Thymus (tissue), 11 donors: ENCODE measurements around the gene CTCFL. TPM values are rescaled to one million over a fixed set of nuclear protein-coding genes. Genes with fewer than 3 reads are reported as not detected.

Experiments used
- DNase-seq, 9 donors: peaks; one replicate each; pipeline ENCODE4 v3.0.0-alpha.2; 2013; ENCODE audit warnings: low spot score in 9 of 9, low read depth in 6 of 9, missing footprints in 1 of 9
- H3K27ac ChIP-seq, 2 donors: one replicate each; pipeline ENCODE4 v1.5.1; 2013; ENCODE audit warnings: control low read depth in 1 of 2, low read depth in 1 of 2, low read length in 1 of 2, mild to moderate bottlenecking in 1 of 2, moderate library complexity in 1 of 2
- H3K27me3 ChIP-seq, 2 donors: one replicate each; pipeline ENCODE4 v1.5.1; 2013; ENCODE audit warnings: low read length in 1 of 2; ENCODE audit not compliant: control insufficient read depth in 2 of 2, insufficient read depth in 1 of 2
- H3K36me3 ChIP-seq, 2 donors: one replicate each; pipeline ENCODE4 v1.5.1; 2013; ENCODE audit warnings: low read length in 1 of 2, mild to moderate bottlenecking in 1 of 2, moderate library complexity in 1 of 2; ENCODE audit not compliant: control insufficient read depth in 2 of 2, insufficient read depth in 2 of 2
- H3K4me1 ChIP-seq, 2 donors: one replicate each; pipeline ENCODE4 v1.5.1; 2013; ENCODE audit warnings: low read length in 2 of 2; ENCODE audit not compliant: control insufficient read depth in 2 of 2, insufficient read depth in 2 of 2
- H3K4me3 ChIP-seq, 2 donors: one replicate each; pipeline ENCODE4 v1.5.1; 2013; ENCODE audit warnings: low read length in 2 of 2, control low read depth in 1 of 2, mild to moderate bottlenecking in 1 of 2
- H3K9me3 ChIP-seq, 2 donors: one replicate each; pipeline ENCODE4 v1.5.1; 2013; ENCODE audit warnings: low read length in 1 of 2, mild to moderate bottlenecking in 1 of 2; ENCODE audit not compliant: control insufficient read depth in 2 of 2, insufficient read depth in 1 of 2
- WGBS: extraction: QIAGEN DNeasy Blood & Tissue Kit; methylation state at CpG from one replicate; pipeline ENCODE4 v1.1.7; 2013; 5-methylcytosine and 5-hydroxymethylcytosine counted together
- polyA plus RNA-seq: library from polyadenylated mRNA; stranded (reverse); fragments of 200-250 nt; gene quantifications from one replicate; pipeline ENCODE4 v1.2.3, GENCODE V29; 2013
- total RNA-seq: library from RNA; stranded (reverse); fragments of 120-200 nt; gene quantifications from one replicate; pipeline ENCODE4 v1.2.4, GENCODE V29; 2013
- donor health status: healthy.

Gene CTCFL
- total and polyA plus RNA-seq, 2 donors: 0.05 to 0.07 TPM

DNA sequence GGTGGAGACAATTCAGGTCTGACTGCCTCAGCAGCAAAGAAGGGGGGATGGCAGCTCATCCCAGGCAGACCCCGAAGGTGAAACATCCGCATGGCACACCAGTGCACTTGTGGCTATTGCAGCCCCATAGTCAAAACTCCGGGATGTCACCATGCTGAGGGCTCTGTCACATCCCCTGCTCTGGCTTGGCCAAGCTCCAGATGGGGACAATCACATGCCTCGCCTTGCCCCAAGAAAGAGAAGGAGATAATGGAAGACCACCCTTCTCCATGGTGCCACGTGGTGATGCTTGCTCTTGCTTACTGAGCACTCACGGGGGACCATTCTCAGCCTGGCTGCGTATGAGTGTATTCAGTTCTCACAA, 73.5 kb downstream of the CTCFL start:
- Histone ChIP-seq H3K4me3 (no peak overlapping the region), H3K36me3 (no peaks in the 10 kb centered on the region), H3K27ac (no peak overlapping the region), H3K9me3 (no peaks in the 10 kb centered on the region), H3K4me1 (peaks cover 12 to 26% of the 10 kb centered on the region in 2 donors), H3K27me3 (peaks cover 0 to 12% of the 10 kb centered on the region in 2 donors)
- no peak for DNase-seq
- 81% methylated on average over 7 of the region's 7 CpGs for WGBS

- Histone ChIP-seq H3K4me1 (peaks cover 12 to 26% of the 10 kb centered on the region in 2 donors), H3K9me3 (no peaks in the 10 kb centered on the region), H3K36me3 (no peaks in the 10 kb centered on the region), H3K27me3 (peaks cover 0 to 12% of the 10 kb centered on the region in 2 donors), H3K27ac (no peak overlapping the region), H3K4me3 (no peak overlapping the region)
- WGBS: 52% methylated on average over 13 of the region's 13 CpGs
- DNase-seq: no peak
Observed at GRCh38 chr20:57450931-57451330, 74.0 kb downstream of the CTCFL start.

DNA sequence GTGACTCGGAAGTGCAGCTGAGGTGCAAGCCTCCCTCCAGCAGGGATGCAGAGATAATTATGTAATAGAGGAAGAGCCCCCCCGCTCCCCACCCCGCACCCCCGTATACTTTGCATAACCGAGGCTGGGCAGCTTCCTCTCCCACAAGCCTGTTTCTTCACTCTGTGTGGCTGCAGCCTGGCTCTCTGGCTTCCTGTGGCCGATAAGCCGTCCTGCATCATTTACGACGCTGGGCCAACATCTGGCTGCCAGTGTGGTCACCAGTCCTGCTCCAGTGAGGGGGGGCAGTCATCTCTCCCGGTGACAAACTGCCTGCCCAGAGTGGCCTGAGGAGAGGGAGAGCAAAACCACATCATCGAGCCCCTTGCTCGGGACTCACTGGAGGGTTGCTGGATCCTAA, 74.5 kb downstream of the CTCFL start:
- Histone ChIP-seq H3K4me1 (peaks cover 12 to 26% of the 10 kb centered on the region in 2 donors), H3K9me3 (no peaks in the 10 kb centered on the region), H3K4me3 (no peak overlapping the region), H3K27ac (no peak overlapping the region), H3K27me3 (peaks cover 0 to 14% of the 10 kb centered on the region in 2 donors), H3K36me3 (no peaks in the 10 kb centered on the region)
- DNase-seq: peak in 1 of 9 donors; percentile 40
- WGBS: 12% methylated on average over 12 of the region's 12 CpGs

DNA sequence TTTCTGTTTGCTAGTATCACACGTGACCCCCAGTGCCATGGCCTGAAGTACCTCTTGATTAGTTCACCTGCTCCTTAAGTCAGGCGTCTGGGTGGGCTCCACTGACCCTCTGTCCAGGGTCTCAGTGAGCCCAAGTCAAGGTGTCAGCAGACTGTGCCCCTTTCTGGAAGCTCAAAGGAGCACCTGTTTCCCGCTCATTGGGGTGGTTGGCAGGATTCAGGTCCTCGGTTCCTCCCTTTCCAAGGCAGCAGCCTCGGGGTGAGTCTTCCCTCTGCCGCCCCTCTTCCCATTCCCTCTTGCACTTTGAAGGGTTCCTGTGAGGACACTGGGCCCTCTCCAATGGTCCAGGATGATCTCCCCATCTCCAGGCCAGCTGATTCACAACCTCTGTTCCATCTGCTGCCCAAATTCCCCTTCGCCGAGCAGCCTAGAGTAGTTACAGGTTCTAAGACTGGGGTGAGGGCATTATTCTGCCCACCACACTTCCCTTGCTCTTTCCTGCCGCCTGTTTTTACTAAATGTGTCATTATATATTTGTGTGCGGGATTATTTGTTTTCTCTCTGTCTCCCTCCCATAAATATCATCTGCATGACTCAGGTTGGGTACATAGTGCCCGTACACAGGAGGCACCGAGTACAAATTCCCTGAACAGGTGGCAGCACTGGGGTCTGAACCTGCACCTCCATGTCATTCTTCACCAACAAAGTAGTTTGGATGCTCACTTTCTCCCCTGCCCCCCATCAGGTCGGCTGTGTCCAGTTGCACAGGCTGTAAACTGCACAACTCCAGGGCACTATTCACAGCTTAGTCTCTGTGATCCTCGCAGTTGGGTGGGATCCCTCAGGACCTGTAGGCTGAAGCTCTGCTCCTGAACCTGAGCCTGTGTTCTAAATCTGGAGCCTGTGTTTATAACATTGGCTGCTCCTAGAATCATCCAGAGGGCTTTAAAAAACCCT, 75.3 kb downstream of the CTCFL start:
- H3K4me1 ChIP-seq: peaks cover 12 to 26% of the 10 kb centered on the region in 2 donors
- H3K27me3 ChIP-seq: peaks cover 0 to 14% of the 10 kb centered on the region in 2 donors
- 69% methylated on average over 14 of the region's 14 CpGs for WGBS
- DNase-seq: no peak
- no peak overlapping the region for H3K4me3 ChIP-seq
- H3K9me3 ChIP-seq: no peaks in the 10 kb centered on the region
- no peak overlapping the region for H3K27ac ChIP-seq
- H3K36me3 ChIP-seq: no peaks in the 10 kb centered on the region

GRCh38 chr20:57448764-57449354, 76.1 kb downstream of the CTCFL start:
- peaks cover 0 to 14% of the 10 kb centered on the region in 2 donors for H3K27me3 ChIP-seq
- H3K27ac ChIP-seq: no peak overlapping the region
- no peak overlapping the region for H3K4me3 ChIP-seq
- WGBS: 96% methylated on average over 9 of the region's 9 CpGs
- no peaks in the 10 kb centered on the region for H3K9me3 ChIP-seq
- peaks cover 12 to 26% of the 10 kb centered on the region in 2 donors for H3K4me1 ChIP-seq
- no peak for DNase-seq
- no peaks in the 10 kb centered on the region for H3K36me3 ChIP-seq

Other genes with a start within 250 kb of the CTCFL start
- not detected for gene SPO11, start 195.3 kb downstream of the CTCFL start, total RNA-seq
- gene SPO11, start 195.3 kb downstream of the CTCFL start, polyA plus RNA-seq: not detected
- gene RAE1, start 173.9 kb downstream of the CTCFL start, total RNA-seq: 39.1 TPM
- gene RAE1, start 173.9 kb downstream of the CTCFL start, polyA plus RNA-seq: 22.3 TPM
- 49.2 TPM for gene RBM38, start 133.7 kb downstream of the CTCFL start, total RNA-seq
- 84.6 TPM for gene RBM38, start 133.7 kb downstream of the CTCFL start, polyA plus RNA-seq
- gene PCK1, start 36.0 kb upstream of the CTCFL start, total RNA-seq: 0.19 TPM
- 0.30 TPM for gene PCK1, start 36.0 kb upstream of the CTCFL start, polyA plus RNA-seq
- gene ZBP1, start 95.3 kb upstream of the CTCFL start, total RNA-seq: 2.0 TPM
- 3.4 TPM for gene ZBP1, start 95.3 kb upstream of the CTCFL start, polyA plus RNA-seq
- gene PMEPA1, start 184.9 kb upstream of the CTCFL start, total RNA-seq: 1.0 TPM
- gene PMEPA1, start 184.9 kb upstream of the CTCFL start, polyA plus RNA-seq: 5.1 TPM